ENCODE results near the gene NEO1.

The NEO1 gene

GRCh38 chr15:73005446-73005845, 46.8 kb upstream of the NEO1 start:
- Histone ChIP-seq H3K36me3 (ENCODE audit: control insufficient read depth, low read length) (no peaks in the 10 kb centered on the region), H3K4me1 (ENCODE audit: control insufficient read depth, low read length) (no peaks in the 10 kb centered on the region), H3K27ac (ENCODE audit: low read depth, low read length) (no peak overlapping the region), H3K4me3 (ENCODE audit: low read length) (no peak overlapping the region), H3F3A (ENCODE audit: control insufficient read depth, insufficient read depth) (no peaks in the 10 kb centered on the region), H3K79me2 (ENCODE audit: control insufficient read depth, low read length) (no peaks in the 10 kb centered on the region), H4K20me1 (ENCODE audit: control insufficient read depth, insufficient read depth, low read depth, low read length) (no peaks in the 10 kb centered on the region), H3K27me3 (ENCODE audit: control insufficient read depth, low read length) (peaks cover 5% of the 10 kb centered on the region; the same call in 1 of the 2 replicates), H3K9me2 (replicated peaks; ENCODE audit: control insufficient read depth, low read length) (no peaks in the 10 kb centered on the region), H3K4me2 (ENCODE audit: low read length) (no peak overlapping the region), H3K9me3 (ENCODE audit: control insufficient read depth, insufficient read depth, low read length) (no peaks in the 10 kb centered on the region)
- TF ChIP-seq CTCF (IDR thresholded peaks at IDR 0.05; ENCODE audit: low read depth, low read length, poor library complexity, severe bottlenecking) (no peak), EZH2phosphoT487 (IDR thresholded peaks at IDR 0.05; ENCODE audit: borderline replicate concordance, low read length) (no peak)

GRCh38 chr15:73006523-73006922, 45.7 kb upstream of the NEO1 start:
- Histone ChIP-seq H3F3A (ENCODE audit: control insufficient read depth, insufficient read depth) (no peaks in the 10 kb centered on the region), H3K9me3 (ENCODE audit: control insufficient read depth, insufficient read depth, low read length) (no peaks in the 10 kb centered on the region), H3K27ac (ENCODE audit: low read depth, low read length) (no peak overlapping the region), H3K4me3 (ENCODE audit: low read length) (no peak overlapping the region), H3K4me2 (ENCODE audit: low read length) (no peak overlapping the region), H3K79me2 (ENCODE audit: control insufficient read depth, low read length) (no peaks in the 10 kb centered on the region), H4K20me1 (ENCODE audit: control insufficient read depth, insufficient read depth, low read depth, low read length) (no peaks in the 10 kb centered on the region), H3K9me2 (replicated peaks; ENCODE audit: control insufficient read depth, low read length) (no peaks in the 10 kb centered on the region), H3K27me3 (ENCODE audit: control insufficient read depth, low read length) (peaks cover 3% of the 10 kb centered on the region; the same call in 1 of the 2 replicates), H3K4me1 (ENCODE audit: control insufficient read depth, low read length) (no peaks in the 10 kb centered on the region), H3K36me3 (ENCODE audit: control insufficient read depth, low read length) (no peaks in the 10 kb centered on the region)
- TF ChIP-seq CTCF (IDR thresholded peaks at IDR 0.05; ENCODE audit: low read depth, low read length, poor library complexity, severe bottlenecking) (no peak), EZH2phosphoT487 (IDR thresholded peaks at IDR 0.05; ENCODE audit: borderline replicate concordance, low read length) (no peak)

- Histone ChIP-seq H3K9me3 (ENCODE audit: control insufficient read depth, insufficient read depth, low read length) (no peaks in the 10 kb centered on the region), H3K9me2 (replicated peaks; ENCODE audit: control insufficient read depth, low read length) (no peaks in the 10 kb centered on the region), H3K27ac (ENCODE audit: low read depth, low read length) (no peak overlapping the region), H3K79me2 (ENCODE audit: control insufficient read depth, low read length) (no peaks in the 10 kb centered on the region), H4K20me1 (ENCODE audit: control insufficient read depth, insufficient read depth, low read depth, low read length) (no peaks in the 10 kb centered on the region), H3K4me2 (ENCODE audit: low read length) (no peak overlapping the region), H3K4me1 (ENCODE audit: control insufficient read depth, low read length) (no peaks in the 10 kb centered on the region), H3K27me3 (ENCODE audit: control insufficient read depth, low read length) (no peaks in the 10 kb centered on the region), H3K36me3 (ENCODE audit: control insufficient read depth, low read length) (no peaks in the 10 kb centered on the region), H3K4me3 (ENCODE audit: low read length) (no peak overlapping the region), H3F3A (ENCODE audit: control insufficient read depth, insufficient read depth) (no peaks in the 10 kb centered on the region)
- no peak for TF ChIP-seq EZH2phosphoT487 (IDR thresholded peaks at IDR 0.05; ENCODE audit: borderline replicate concordance, low read length)
- TF ChIP-seq CTCF (IDR thresholded peaks at IDR 0.05; ENCODE audit: low read depth, low read length, poor library complexity, severe bottlenecking): no peak
Observed at GRCh38 chr15:73009066-73010056, 42.9 kb upstream of the NEO1 start.
